ENCODE results near the gene CCHCR1. TPM values are rescaled to one million over a fixed set of nuclear protein-coding genes. Genes with fewer than 3 reads are reported as not detected.

The CCHCR1 gene
- 19.5 and 19.7 TPM in 2 replicates for polyA plus RNA-seq
- polyA minus RNA-seq: 8.2 and 9.3 TPM in 2 replicates

DNA sequence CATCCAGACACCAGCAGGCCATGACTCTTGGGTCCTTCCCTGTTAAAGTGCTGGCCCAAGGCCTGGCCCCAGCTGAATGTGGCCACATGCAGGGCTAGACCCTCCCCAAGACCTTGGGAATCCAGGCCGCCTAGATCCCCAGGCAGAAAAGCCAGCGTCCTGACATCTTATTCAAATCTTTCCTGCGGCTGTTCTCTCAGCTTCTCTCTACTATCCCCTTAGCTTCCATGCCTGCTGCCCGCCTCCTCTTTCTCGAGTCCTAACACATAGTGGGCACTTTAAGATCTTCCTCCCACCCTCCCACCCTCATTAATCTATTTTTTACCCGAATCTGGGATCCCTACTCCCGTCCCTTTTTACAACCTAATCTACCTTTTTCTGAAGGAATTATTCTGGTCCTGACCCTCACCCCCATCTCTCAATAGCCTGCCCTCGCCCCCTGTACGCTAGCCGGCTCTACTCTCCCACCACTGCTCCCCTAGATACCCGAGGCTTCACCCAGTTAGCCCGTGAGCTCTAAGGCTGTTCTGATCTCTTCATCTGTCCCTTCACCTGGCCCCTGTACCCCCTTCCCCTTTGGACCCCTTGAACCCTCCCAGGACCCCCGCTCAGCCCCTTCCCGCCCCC, at the start of gene CCHCR1:
Gene CCHCR1, minus strand, starts transcription at position 290 of the 627 bp plus-strand sequence. Its CDS starts 202 bp downstream, at position 88.
- Histone ChIP-seq H3K27me3 (ENCODE audit: insufficient read depth, low read depth, low read length) (peaks cover 6% of the 10 kb centered on the region), H3K9ac (ENCODE audit: low read length) (peak within 1 kb of the TSS; percentile 71), H3K79me2 (replicated peaks; ENCODE audit: insufficient read depth, low read length) (no peaks in the 10 kb centered on the region), H2AFZ (ENCODE audit: low read depth, low read length) (peak within 1 kb of the TSS; percentile 89), H3K36me3 (ENCODE audit: insufficient read depth, low read length) (no peaks in the 10 kb centered on the region), H4K20me1 (ENCODE audit: insufficient read depth) (no peaks in the 10 kb centered on the region), H3K27ac (ENCODE audit: low read length) (peak within 1 kb of the TSS; percentile 40), H3K9me2 (ENCODE audit: insufficient read depth, low read length) (no peaks in the 10 kb centered on the region), H3K4me2 (ENCODE audit: low read length) (peak within 1 kb of the TSS; percentile 79), H3K9me3 (ENCODE audit: low read length) (no peaks in the 10 kb centered on the region), H3F3A (ENCODE audit: insufficient read depth, low read length, poor library complexity, severe bottlenecking) (no peaks in the 10 kb centered on the region), H3K4me3 (ENCODE audit: low read length) (peak within 1 kb of the TSS; percentile 86)
- TF ChIP-seq RAD21 (conservative IDR thresholded peaks at IDR 0.05) (no peak), MXI1 (conservative IDR thresholded peaks at IDR 0.05; ENCODE audit: poor library complexity, severe bottlenecking) (no peak), SMC3 (conservative IDR thresholded peaks at IDR 0.05; ENCODE audit: poor library complexity) (no peak), POLR2AphosphoS5 (IDR thresholded peaks at IDR 0.05) (no peak), EP300 (conservative IDR thresholded peaks at IDR 0.05; ENCODE audit: poor library complexity, severe bottlenecking) (no peak), TAF1 (IDR thresholded peaks at IDR 0.05; ENCODE audit: low read depth) (no peak), EZH2 (IDR thresholded peaks at IDR 0.05; ENCODE audit: borderline replicate concordance, insufficient read depth, low read length, poor library complexity, severe bottlenecking) (no peak)
- TF ChIP-seq, protein P1, sequence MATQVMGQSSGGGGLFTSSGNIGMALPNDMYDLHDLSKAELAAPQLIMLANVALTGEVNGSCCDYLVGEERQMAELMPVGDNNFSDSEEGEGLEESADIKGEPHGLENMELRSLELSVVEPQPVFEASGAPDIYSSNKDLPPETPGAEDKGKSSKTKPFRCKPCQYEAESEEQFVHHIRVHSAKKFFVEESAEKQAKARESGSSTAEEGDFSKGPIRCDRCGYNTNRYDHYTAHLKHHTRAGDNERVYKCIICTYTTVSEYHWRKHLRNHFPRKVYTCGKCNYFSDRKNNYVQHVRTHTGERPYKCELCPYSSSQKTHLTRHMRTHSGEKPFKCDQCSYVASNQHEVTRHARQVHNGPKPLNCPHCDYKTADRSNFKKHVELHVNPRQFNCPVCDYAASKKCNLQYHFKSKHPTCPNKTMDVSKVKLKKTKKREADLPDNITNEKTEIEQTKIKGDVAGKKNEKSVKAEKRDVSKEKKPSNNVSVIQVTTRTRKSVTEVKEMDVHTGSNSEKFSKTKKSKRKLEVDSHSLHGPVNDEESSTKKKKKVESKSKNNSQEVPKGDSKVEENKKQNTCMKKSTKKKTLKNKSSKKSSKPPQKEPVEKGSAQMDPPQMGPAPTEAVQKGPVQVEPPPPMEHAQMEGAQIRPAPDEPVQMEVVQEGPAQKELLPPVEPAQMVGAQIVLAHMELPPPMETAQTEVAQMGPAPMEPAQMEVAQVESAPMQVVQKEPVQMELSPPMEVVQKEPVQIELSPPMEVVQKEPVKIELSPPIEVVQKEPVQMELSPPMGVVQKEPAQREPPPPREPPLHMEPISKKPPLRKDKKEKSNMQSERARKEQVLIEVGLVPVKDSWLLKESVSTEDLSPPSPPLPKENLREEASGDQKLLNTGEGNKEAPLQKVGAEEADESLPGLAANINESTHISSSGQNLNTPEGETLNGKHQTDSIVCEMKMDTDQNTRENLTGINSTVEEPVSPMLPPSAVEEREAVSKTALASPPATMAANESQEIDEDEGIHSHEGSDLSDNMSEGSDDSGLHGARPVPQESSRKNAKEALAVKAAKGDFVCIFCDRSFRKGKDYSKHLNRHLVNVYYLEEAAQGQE (IDR thresholded peaks at IDR 0.05; ENCODE audit: borderline replicate concordance): no peak
- TF ChIP-seq, protein P2, sequence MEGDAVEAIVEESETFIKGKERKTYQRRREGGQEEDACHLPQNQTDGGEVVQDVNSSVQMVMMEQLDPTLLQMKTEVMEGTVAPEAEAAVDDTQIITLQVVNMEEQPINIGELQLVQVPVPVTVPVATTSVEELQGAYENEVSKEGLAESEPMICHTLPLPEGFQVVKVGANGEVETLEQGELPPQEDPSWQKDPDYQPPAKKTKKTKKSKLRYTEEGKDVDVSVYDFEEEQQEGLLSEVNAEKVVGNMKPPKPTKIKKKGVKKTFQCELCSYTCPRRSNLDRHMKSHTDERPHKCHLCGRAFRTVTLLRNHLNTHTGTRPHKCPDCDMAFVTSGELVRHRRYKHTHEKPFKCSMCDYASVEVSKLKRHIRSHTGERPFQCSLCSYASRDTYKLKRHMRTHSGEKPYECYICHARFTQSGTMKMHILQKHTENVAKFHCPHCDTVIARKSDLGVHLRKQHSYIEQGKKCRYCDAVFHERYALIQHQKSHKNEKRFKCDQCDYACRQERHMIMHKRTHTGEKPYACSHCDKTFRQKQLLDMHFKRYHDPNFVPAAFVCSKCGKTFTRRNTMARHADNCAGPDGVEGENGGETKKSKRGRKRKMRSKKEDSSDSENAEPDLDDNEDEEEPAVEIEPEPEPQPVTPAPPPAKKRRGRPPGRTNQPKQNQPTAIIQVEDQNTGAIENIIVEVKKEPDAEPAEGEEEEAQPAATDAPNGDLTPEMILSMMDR (IDR thresholded peaks at IDR 0.05; ENCODE audit: poor library complexity, severe bottlenecking): no peak

GRCh38 chr6:31205638-31206037, 48.0 kb upstream of the CCHCR1 start:
- Histone ChIP-seq H4K20me1 (ENCODE audit: insufficient read depth) (no peaks in the 10 kb centered on the region), H3F3A (ENCODE audit: insufficient read depth, low read length, poor library complexity, severe bottlenecking) (no peaks in the 10 kb centered on the region), H3K9me3 (ENCODE audit: low read length) (no peaks in the 10 kb centered on the region), H3K79me2 (replicated peaks; ENCODE audit: insufficient read depth, low read length) (no peaks in the 10 kb centered on the region), H3K27ac (ENCODE audit: low read length) (no peak overlapping the region), H3K4me3 (ENCODE audit: low read length) (no peak overlapping the region), H3K9ac (ENCODE audit: low read length) (no peak overlapping the region), H3K9me2 (ENCODE audit: insufficient read depth, low read length) (no peaks in the 10 kb centered on the region), H3K4me2 (ENCODE audit: low read length) (no peak overlapping the region), H2AFZ (ENCODE audit: low read depth, low read length) (no peak overlapping the region), H3K27me3 (ENCODE audit: insufficient read depth, low read depth, low read length) (no peaks in the 10 kb centered on the region), H3K36me3 (ENCODE audit: insufficient read depth, low read length) (no peaks in the 10 kb centered on the region)
- TF ChIP-seq EP300 (conservative IDR thresholded peaks at IDR 0.05; ENCODE audit: poor library complexity, severe bottlenecking): no peak
